GF-D8 (cell line): ENCODE data around the gene PROX2.

Experiments used
- DNase-seq: peaks from one replicate; lab custom pipeline; 2025; lab: John Stamatoyannopoulos, UW

Gene PROX2, protein sequence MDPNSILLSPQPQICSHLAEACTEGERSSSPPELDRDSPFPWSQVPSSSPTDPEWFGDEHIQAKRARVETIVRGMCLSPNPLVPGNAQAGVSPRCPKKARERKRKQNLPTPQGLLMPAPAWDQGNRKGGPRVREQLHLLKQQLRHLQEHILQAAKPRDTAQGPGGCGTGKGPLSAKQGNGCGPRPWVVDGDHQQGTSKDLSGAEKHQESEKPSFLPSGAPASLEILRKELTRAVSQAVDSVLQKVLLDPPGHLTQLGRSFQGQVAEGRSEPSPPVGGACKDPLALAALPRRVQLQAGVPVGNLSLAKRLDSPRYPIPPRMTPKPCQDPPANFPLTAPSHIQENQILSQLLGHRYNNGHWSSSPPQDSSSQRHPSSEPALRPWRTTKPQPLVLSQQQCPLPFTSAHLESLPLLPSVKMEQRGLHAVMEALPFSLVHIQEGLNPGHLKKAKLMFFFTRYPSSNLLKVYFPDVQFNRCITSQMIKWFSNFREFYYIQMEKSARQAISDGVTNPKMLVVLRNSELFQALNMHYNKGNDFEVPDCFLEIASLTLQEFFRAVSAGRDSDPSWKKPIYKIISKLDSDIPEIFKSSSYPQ

DNA sequence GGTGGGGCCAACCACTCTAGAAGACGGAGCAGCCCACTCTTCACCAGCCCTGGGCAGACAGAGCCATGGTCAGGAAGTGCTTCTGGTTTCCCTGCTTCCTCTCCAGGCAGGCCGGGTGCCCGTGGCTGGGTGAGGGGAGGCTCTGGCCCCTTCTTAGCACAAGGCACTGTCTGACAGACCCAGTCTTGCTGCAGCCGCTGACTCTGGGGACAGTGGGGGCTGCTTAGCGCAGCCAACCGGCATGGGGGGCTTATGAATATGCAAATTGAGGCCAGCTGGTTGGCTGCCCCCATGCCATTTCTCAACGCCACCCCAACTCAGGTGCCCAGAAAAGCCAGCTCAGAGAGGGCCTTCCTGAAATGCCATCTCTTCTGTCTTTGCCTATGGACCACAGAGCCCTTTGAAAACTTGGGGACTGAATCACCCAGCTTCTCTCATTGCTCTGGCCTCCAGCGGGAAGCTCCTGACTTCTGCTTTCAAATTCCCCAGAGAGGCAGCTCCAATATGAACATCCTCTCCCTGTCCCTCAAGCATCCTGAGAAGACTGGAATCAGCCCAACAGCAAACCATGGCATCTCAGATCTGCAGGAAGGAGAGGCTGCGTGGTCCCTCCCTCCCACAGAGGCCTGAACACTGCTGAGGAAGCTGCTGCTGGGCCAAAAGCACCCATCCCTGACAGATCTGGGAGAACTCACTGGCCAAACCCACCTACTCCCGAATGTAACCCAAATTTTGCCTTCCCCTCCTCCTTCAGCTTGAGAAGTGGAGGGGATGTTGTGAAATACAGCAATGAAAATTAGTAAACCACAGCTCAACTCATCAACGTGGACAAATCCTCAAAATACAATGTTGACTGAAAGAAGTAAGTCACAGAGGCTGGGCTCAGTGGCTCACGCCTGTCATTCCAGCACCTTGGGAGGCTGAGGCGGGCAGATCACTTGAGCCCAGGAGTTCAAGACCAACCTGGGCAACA is at the start of gene PROX2:
Gene PROX2 (minus strand): TSS at position 205 of the 973 bp plus-strand sequence. CDS start 12,311 bp downstream, outside the sequence.
- DNase-seq, result no peak

- DNase-seq, result no peak
Observed at GRCh38 chr14:74924061-74924460, 48.1 kb upstream of the PROX2 start.

DNA sequence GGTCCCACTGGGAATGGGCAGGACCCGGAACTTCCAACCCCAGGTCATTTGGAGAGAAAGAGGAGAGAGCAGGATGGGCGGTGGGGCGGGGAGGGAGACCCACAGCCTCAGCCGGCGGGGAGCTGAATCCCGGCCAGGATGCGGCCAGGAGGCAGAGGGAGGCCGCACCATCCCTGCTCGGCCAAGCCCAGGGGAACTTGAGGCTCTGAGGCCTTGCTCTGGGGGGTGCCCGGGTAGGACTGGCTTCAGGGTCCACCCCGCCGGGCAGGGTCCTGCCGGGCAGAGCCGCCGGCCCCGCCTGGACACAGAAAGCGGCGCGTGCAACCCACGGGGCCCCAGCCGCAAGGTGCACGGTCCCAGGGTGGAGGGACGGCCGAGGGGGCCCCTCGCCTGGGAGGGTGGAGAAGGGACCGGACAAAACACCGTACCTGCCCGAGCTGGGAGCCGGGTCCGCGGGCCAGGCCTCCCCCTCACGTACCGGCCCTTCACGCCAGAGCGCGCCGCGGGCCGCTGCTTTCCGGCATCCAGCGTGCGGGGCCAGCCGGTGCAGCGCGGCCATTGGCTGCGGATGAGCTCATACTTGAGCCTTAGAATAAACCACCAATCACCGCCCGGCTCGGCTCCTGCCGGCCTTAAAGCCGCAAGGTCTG is 46.9 kb upstream of the PROX2 start, which contains the start of gene RPS6KL1:
Gene RPS6KL1 (minus strand): TSS at position 509 of the 650 bp plus-strand sequence. CDS start 1,719 bp downstream, outside the sequence.
- no peak for DNase-seq

DNA sequence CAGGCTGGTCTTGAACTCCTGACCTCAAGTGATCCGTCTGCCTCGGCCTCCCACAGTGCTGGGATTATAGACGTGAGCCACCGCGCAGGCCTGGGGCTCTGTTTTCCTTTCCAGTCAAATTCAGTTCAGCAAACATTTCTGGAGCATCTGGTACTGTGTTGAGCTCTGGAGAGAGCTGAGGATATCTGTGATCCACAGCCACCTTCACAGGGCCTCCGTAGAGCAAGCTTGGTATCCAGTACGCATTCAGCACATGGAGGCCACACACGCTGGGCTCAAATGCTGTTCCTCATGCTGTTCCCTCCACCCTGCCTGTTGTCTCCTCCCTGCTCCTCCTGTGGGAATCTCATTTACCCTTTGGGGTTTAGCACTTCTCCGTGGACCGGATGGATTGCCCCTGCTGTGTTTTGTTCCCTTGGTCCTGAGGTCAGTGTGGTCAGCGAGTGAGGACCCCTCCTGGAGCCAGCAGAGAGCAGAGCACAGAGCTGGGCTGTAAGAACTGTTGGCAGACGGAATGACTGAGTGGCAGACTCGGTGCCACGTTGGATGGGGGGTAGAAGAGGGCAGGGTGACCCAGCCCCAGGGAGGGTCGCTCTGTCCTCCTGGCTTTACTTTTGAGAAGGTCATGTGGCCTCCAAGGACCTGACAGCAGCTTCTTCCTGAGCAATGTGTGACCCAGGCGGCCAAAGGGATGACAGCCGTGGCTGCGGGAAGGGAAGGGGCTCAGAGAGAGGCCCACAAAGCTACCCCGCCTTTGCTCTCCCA is 46.2 kb upstream of the PROX2 start:
- DNase-seq, result no peak

DNA sequence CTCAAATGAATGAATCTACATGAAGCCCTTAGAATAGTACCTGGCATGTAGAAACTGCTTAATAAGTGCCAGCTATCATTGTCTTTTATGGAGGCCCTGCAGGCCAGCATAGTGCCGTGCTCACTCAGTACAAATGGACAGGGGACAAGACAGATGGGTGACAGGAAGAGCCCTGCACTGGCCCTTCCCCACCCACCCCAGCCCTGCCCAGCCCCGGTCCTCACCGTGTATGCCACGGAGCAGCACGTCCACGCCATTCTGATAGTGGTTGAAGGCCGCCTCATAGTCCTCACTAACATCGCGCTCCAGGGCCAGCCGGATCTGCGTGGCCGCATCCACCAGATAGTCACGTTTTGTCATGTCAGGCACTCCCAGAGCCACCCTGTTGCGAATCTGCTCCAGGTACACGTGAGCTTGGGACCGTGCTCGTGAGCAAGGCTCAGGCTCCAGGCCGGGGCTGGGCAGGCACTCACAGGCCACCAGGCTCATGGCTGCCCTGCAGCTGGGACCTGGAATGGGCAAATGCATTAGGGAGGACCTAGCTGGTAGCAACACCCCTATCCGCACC is 45.2 kb upstream of the PROX2 start:
- no peak for DNase-seq

- DNase-seq, result no peak
Observed at GRCh38 chr14:74920281-74920680, 44.3 kb upstream of the PROX2 start.

GRCh38 chr14:74919421-74920165 is 43.6 kb upstream of the PROX2 start:
- DNase-seq, result no peak

DNA sequence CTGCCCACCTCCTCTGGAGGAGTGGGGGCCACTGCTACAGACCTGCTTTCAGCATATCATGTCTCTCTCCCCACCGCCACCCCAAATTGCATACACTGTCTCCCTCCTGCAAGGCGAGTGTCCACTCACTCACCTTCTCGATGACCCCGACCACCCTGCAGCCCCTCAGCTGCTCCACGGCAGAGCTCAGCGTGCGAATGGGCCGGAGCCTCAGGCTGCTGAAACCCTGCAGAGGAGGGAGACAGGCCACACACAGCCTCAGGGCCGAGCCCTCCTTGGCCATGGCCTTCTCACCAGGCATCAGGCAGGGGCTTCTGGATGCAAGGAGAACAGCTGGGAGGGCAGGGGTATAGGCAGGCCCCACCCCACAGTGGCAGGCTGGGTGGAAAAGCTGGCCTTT is 42.4 kb upstream of the PROX2 start:
- no peak for DNase-seq

GRCh38 chr14:74917646-74918081 is 41.7 kb upstream of the PROX2 start:
- no peak for DNase-seq

GRCh38 chr14:74917178-74917543 is 41.2 kb upstream of the PROX2 start:
- DNase-seq, result no peak

GRCh38 chr14:74915826-74916225 is 39.9 kb upstream of the PROX2 start:
- DNase-seq, result no peak

DNA sequence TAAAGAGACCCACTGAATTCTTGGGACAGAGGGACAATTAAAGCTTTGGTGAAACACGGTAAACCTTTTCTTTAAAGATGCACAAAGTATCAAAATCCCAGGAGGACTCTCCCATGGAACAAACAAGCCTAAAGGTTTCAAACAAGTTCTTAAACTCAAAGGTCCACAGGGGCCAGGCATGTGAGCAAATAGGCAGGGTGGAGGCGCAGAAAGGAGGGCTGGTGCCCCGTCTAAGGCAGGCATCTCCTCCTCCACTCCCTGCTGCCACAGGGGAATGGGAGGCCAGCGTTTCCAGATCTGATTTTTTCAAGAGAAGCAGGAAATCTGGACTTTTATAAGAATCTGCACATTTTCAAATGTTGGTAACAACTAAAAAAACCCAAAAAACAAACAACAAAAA is 39.5 kb upstream of the PROX2 start:
- no peak for DNase-seq

DNA sequence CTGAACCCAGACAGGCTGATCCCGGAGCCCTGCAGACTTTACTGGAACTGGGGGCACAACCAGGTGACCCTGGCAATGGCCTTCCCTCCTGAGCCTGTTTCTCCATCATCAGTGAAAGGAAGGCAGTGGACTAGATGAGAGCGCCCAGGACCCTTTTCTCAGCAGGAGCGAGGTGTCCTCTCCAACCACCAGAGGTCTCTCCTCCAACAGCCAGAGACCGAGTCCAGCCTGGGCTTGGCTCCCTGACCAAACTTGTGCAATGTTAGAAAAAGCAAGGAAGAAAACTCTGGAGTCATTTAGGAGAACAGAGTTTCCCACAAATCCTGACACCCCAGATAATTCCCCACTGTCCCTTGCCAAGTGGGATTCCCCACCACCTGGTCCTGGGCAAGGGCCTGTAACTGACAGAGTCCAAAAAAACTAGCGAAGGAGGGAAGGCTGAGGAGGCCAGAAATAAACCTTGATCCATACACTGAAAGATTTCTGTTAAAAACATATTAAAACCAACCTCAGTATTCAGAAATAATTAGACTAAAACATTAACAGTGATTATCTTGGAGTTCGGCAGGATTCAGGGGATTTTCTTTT is 38.1 kb upstream of the PROX2 start:
- DNase-seq, result no peak

DNA sequence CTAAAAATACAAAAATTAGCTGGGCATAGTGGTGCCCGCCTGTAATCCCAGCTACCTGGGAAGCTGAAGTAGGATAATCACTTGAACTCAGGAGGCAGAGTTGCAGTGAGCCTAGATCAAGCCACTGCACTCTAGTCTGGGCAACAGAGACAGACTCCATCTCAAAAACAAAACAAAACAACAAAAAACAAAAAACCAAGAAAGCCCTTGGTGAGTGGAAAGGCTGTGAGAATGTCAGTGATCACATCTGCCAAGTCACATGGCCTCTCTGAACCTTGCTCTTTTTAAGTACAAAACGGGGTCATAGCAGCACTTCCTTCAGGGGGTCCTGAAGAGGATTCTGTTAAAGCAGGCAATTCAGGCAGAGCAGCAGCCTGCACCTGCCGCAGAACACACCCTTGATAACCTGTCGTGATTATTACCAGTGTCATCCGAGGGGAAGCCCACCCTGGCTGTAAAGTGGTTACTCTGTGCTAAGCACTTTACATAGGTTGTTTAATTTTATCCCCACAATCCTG is 37.5 kb upstream of the PROX2 start:
- no peak for DNase-seq

DNA sequence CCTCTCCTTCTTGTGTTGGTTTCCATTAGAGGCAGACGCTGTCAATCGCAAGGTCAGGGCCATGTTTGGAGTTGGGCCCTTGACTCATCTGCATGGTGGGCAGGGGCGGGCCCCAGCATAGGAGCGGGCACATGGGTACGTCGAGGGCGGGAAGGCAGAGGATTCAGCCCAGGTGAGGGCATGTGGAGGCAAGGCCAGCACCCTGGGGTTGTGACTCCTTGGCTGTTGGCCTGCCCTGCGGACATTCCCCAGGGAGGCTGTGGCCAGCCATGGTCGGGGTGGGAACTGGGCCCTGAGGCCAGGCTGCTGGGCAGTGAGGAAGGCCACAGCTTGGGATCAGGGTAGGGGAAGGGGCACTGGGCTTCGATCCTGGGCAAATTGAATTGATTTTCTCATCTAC is 36.9 kb upstream of the PROX2 start:
- DNase-seq, result no peak

DNA sequence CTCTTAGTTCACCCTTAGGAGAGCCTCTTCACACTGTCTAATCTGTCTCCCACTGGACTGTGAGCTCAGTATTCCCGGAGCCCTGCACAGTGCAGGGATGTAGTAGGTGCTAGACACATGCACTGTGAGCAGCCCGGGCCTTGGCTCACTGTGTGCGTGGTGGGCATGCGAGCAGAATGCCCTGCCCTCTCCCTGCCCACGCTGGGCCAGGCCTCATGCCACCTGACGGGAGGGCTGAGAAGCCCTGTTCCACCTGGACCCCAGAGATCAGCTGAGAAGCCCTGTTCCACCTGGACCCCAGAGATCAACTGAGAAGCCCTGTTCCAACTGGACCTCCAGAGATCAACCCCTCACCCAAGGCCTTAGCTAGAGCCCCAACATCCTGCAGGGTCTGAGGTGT is 36.2 kb upstream of the PROX2 start:
- no peak for DNase-seq

DNA sequence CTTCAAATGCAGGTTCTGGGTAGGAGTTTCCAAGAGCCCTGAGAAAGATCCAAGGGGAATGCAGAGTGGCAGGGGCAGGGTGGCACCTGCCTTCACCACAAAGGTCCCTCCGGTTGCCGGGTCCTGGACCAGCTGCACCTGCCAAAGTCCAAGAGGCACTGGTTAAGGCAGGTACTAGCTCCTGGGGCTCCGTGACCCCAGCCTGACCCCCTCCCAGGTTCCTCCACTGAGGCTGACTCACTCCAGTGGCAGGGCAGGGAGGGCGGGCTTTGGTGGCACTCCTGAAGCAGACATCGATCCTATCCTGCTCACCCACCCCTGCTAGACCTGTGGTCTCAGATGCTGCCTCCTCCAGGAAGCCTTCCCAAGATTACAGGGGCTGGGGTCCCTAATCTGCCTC is 35.8 kb upstream of the PROX2 start:
- no peak for DNase-seq

GRCh38 chr14:74911221-74911620 is 35.3 kb upstream of the PROX2 start:
- no peak for DNase-seq

- DNase-seq, result no peak
Observed at GRCh38 chr14:74910556-74910955, 34.6 kb upstream of the PROX2 start.
